Neural progenitor cell (in vitro differentiated cells): Measurements from ENCODE around the gene SMC3. TPM values are rescaled to one million over a fixed set of nuclear protein-coding genes. Genes with fewer than 3 reads are reported as not detected.

Experiments
- DNase-seq: peaks from one replicate; pipeline ENCODE4 v3.0.0-alpha.2; 2016; ENCODE audit warnings: low spot score
- H2AFZ ChIP-seq: fragments of 200-600 bp; sonication (generic); replicated peaks from 2 replicates; pipeline ENCODE4 v1.6.1; 2016; ENCODE audit warnings: antibody characterized with exemption
- H3F3A ChIP-seq: fragments of 200-600 bp; sonication (generic); 2 replicates; pipeline ENCODE4 v1.6.1; 2016; ENCODE audit warnings: antibody characterized with exemption, low read depth
- H3K27ac ChIP-seq: fragments of 200-600 bp; sonication (generic); 2 replicates; pipeline ENCODE4 v1.5.1; 2016; ENCODE audit warnings: mild to moderate bottlenecking
- H3K27me3 ChIP-seq: fragments of 200-600 bp; sonication (generic); 2 replicates; pipeline ENCODE4 v1.6.1; 2016; ENCODE audit warnings: mild to moderate bottlenecking, moderate library complexity
- H3K36me3 ChIP-seq: fragments of 200-600 bp; sonication (generic); 2 replicates; pipeline ENCODE4 v1.5.1; 2016
- H3K4me1 ChIP-seq: fragments of 200-600 bp; sonication (generic); 2 replicates; pipeline ENCODE4 v1.6.1; 2016; ENCODE audit warnings: mixed run types
- H3K4me2 ChIP-seq: fragments of 200-600 bp; sonication (generic); 2 replicates; pipeline ENCODE4 v1.6.1; 2016
- H3K4me3 ChIP-seq: fragments of 200-600 bp; sonication (generic); 2 replicates; pipeline ENCODE4 v1.5.1; 2016
- H3K79me2 ChIP-seq: fragments of 200-600 bp; sonication (generic); 2 replicates; pipeline ENCODE4 v1.6.1; 2016; ENCODE audit warnings: low read depth
- H3K9ac ChIP-seq: fragments of 200-600 bp; sonication (generic); 2 replicates; pipeline ENCODE4 v1.6.1; 2016
- H3K9me3 ChIP-seq: fragments of 200-600 bp; sonication (generic); 2 replicates; pipeline ENCODE4 v1.5.1; 2016; ENCODE audit warnings: low read depth
- H4K20me1 ChIP-seq: fragments of 200-600 bp; sonication (generic); 2 replicates; pipeline ENCODE4 v1.6.1; 2016; ENCODE audit warnings: low read depth
- H3K27ac Mint-ChIP-seq: 3 replicates; pipeline ENCODE4 v1.8.0; 2021; ENCODE audit warnings: mixed read lengths
- H3K27me3 Mint-ChIP-seq: 2 replicates; pipeline ENCODE4 v1.8.0; 2022; ENCODE audit warnings: low read depth, mild to moderate bottlenecking, inconsistent platforms, moderate library complexity, mixed read lengths; ENCODE audit not compliant: insufficient read depth
- H3K36me3 Mint-ChIP-seq: 3 replicates; pipeline ENCODE4 v1.8.0; 2021; ENCODE audit warnings: mixed read lengths
- H3K4me1 Mint-ChIP-seq: 3 replicates; pipeline ENCODE4 v1.8.0; 2021; ENCODE audit warnings: mixed read lengths
- H3K4me3 Mint-ChIP-seq: 3 replicates; pipeline ENCODE4 v1.8.0; 2021; ENCODE audit warnings: mild to moderate bottlenecking, moderate library complexity, mixed read lengths
- H3K9me3 Mint-ChIP-seq: 3 replicates; pipeline ENCODE4 v1.8.0; 2020; ENCODE audit warnings: mixed read lengths
- EZH2 ChIP-seq: fragments of 200-600 bp; sonication (generic); IDR thresholded peaks from 2 replicates; pipeline ENCODE4 v1.6.1; 2017; ENCODE audit warnings: antibody characterized with exemption, mild to moderate bottlenecking, moderate library complexity
- EZH2phosphoT487 ChIP-seq: fragments of 200-600 bp; sonication (generic); IDR thresholded peaks from 2 replicates; pipeline ENCODE4 v1.6.1; 2017; ENCODE audit warnings: antibody characterized with exemption
- total RNA-seq: library from RNA; depleted of rRNA; stranded (reverse); fragments of >200 nt; gene quantifications from 2 replicates; pipeline ENCODE4 v1.2.3, GENCODE V29; 2015; ENCODE audit warnings: low replicate concordance
- TF ChIP-seq, protein P1 (sequence below): fragments of 200-600 bp; sonication (generic); IDR thresholded peaks from 2 replicates; pipeline ENCODE4 v1.5.1; 2017; ENCODE audit warnings: antibody characterized with exemption, mild to moderate bottlenecking

Gene SMC3
- total RNA-seq, 1 donor from 2014 or later = 109 TPM

DNA sequence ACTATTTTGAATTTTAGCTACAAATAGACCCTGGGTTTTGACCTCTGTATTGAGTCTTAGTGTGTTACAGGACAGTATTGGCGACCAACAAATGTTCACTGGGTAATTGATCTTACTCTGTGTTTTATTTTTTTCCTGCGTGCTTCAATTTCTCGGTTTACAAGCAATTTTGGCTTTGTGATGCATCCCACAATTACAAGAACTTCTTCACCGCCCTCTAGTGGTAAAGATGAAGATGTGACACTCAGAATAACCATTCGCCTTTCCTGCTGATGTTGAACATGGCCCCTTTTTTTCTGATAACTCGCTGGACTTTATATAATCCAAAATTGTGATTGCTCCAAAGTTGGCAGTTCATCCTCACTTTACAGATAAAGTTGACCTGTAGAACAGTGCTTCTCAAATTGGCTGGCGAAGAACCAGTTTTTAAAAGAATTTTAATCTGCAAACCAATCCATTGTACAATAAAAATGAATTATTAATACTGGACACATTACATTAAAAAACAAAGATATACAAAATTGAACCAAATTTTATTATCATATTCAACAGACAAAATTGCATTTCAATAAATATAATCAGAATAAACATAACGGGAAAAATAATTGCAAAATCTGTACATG is 20.2 kb upstream of the SMC3 start:
- Histone ChIP-seq H3K79me2 (no peaks in the 10 kb centered on the region), H2AFZ (no peak overlapping the region), H3K4me2 (no peak overlapping the region), H3K9ac (no peak overlapping the region), H4K20me1 (no peaks in the 10 kb centered on the region), H3K4me3 (no peak overlapping the region), H3K4me1 (no peaks in the 10 kb centered on the region), H3K27me3 (no peaks in the 10 kb centered on the region), H3F3A (no peaks in the 10 kb centered on the region), H3K36me3 (no peaks in the 10 kb centered on the region), H3K9me3 (no peaks in the 10 kb centered on the region), H3K27ac (no peak overlapping the region)
- TF ChIP-seq EZH2 = no peak
- TF ChIP-seq EZH2phosphoT487 = no peak
- TF ChIP-seq, protein P1, sequence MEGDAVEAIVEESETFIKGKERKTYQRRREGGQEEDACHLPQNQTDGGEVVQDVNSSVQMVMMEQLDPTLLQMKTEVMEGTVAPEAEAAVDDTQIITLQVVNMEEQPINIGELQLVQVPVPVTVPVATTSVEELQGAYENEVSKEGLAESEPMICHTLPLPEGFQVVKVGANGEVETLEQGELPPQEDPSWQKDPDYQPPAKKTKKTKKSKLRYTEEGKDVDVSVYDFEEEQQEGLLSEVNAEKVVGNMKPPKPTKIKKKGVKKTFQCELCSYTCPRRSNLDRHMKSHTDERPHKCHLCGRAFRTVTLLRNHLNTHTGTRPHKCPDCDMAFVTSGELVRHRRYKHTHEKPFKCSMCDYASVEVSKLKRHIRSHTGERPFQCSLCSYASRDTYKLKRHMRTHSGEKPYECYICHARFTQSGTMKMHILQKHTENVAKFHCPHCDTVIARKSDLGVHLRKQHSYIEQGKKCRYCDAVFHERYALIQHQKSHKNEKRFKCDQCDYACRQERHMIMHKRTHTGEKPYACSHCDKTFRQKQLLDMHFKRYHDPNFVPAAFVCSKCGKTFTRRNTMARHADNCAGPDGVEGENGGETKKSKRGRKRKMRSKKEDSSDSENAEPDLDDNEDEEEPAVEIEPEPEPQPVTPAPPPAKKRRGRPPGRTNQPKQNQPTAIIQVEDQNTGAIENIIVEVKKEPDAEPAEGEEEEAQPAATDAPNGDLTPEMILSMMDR = peak; percentile 90
- peaks cover 12% of the 10 kb centered on the region for H3K4me1 Mint-ChIP-seq
- H3K4me3 Mint-ChIP-seq = no peak overlapping the region
- H3K27me3 Mint-ChIP-seq = peaks cover 10% of the 10 kb centered on the region
- H3K36me3 Mint-ChIP-seq = no peaks in the 10 kb centered on the region
- H3K27ac Mint-ChIP-seq = no peak overlapping the region
- peak; percentile 75 for DNase-seq
- H3K9me3 Mint-ChIP-seq = no peaks in the 10 kb centered on the region

DNA sequence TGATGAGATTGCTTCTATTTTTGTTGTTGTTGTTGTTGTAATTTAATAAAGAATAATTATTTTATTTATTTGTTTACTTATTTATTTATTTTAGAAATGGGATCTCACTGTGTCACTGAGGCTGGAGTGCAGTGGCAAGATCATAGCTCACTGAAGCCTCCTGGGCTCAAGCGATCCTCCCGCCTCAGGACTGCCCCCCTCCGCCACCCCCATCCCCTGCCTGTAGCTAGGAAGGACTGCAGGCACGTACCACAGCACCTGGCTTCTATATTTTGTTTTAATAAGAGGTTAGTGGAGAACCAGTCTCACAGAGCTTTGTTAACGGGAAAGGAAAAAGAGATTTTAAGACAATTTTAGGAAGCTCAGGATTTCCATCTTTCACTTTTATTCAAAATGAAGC is 19.5 kb upstream of the SMC3 start:
- no peak overlapping the region for H3K4me3 Mint-ChIP-seq
- Histone ChIP-seq H3K4me3 (no peak overlapping the region), H3F3A (no peaks in the 10 kb centered on the region), H3K27ac (no peak overlapping the region), H2AFZ (no peak overlapping the region), H3K36me3 (no peaks in the 10 kb centered on the region), H3K79me2 (no peaks in the 10 kb centered on the region), H3K27me3 (no peaks in the 10 kb centered on the region), H3K4me1 (no peaks in the 10 kb centered on the region), H3K9me3 (no peaks in the 10 kb centered on the region), H3K4me2 (no peak overlapping the region), H4K20me1 (no peaks in the 10 kb centered on the region), H3K9ac (no peak overlapping the region)
- peaks cover 10% of the 10 kb centered on the region for H3K27me3 Mint-ChIP-seq
- DNase-seq = no peak
- peaks cover 12% of the 10 kb centered on the region for H3K4me1 Mint-ChIP-seq
- H3K27ac Mint-ChIP-seq = no peak overlapping the region
- H3K9me3 Mint-ChIP-seq = no peaks in the 10 kb centered on the region
- TF ChIP-seq EZH2 (no peak), EZH2phosphoT487 (no peak)
- TF ChIP-seq, protein P1 = no peak
- no peaks in the 10 kb centered on the region for H3K36me3 Mint-ChIP-seq

DNA sequence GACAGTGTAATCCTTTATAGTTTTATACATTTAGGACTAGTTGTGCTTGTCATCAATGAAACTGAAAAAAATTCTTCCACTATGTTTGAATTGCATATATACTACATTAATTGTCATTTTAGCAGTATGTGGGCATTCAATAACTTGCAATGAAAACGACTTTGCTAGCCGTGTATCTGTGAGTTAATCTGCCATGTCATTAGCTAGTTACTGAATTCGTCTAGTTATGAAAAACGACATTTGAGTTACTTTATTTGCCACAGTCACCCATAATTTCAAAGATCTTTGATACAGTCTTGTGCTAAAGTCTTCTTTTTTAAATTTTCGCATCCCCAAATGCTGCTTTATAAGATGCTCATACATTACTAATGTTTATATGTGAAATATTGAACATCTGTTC is 18.3 kb upstream of the SMC3 start:
- H2AFZ ChIP-seq = no peak overlapping the region

More for the DNA sequence above, 18.3 kb upstream of the SMC3 start:
- Histone ChIP-seq H3K79me2 (no peaks in the 10 kb centered on the region), H3K4me2 (no peak overlapping the region), H3K4me1 (peaks cover 9% of the 10 kb centered on the region), H3K27me3 (no peaks in the 10 kb centered on the region), H3F3A (no peaks in the 10 kb centered on the region), H3K36me3 (no peaks in the 10 kb centered on the region), H4K20me1 (no peaks in the 10 kb centered on the region), H3K27ac (no peak overlapping the region), H3K4me3 (no peak overlapping the region), H3K9me3 (no peaks in the 10 kb centered on the region), H3K9ac (no peak overlapping the region)
- H3K27me3 Mint-ChIP-seq = peaks cover 10% of the 10 kb centered on the region
- no peak for TF ChIP-seq EZH2phosphoT487
- TF ChIP-seq, protein P1 = no peak
- no peak for TF ChIP-seq EZH2
- DNase-seq = no peak
- no peaks in the 10 kb centered on the region for H3K9me3 Mint-ChIP-seq
- H3K4me1 Mint-ChIP-seq = peaks cover 17% of the 10 kb centered on the region
- H3K36me3 Mint-ChIP-seq = no peaks in the 10 kb centered on the region
- H3K4me3 Mint-ChIP-seq = no peak overlapping the region
- H3K27ac Mint-ChIP-seq = no peak overlapping the region
